Measurements from ENCODE around the gene PON3.

- TF ChIP-seq, protein P1, sequence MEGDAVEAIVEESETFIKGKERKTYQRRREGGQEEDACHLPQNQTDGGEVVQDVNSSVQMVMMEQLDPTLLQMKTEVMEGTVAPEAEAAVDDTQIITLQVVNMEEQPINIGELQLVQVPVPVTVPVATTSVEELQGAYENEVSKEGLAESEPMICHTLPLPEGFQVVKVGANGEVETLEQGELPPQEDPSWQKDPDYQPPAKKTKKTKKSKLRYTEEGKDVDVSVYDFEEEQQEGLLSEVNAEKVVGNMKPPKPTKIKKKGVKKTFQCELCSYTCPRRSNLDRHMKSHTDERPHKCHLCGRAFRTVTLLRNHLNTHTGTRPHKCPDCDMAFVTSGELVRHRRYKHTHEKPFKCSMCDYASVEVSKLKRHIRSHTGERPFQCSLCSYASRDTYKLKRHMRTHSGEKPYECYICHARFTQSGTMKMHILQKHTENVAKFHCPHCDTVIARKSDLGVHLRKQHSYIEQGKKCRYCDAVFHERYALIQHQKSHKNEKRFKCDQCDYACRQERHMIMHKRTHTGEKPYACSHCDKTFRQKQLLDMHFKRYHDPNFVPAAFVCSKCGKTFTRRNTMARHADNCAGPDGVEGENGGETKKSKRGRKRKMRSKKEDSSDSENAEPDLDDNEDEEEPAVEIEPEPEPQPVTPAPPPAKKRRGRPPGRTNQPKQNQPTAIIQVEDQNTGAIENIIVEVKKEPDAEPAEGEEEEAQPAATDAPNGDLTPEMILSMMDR (IDR thresholded peaks at IDR 0.05; ENCODE audit: low read length), result no peak
- TF ChIP-seq EZH2 (IDR thresholded peaks at IDR 0.05; ENCODE audit: borderline replicate concordance, low read length), result no peak
Measured at GRCh38 chr7:95357623-95358022, 38.6 kb downstream of the PON3 start.
